Heart left ventricle (tissue), 16 donors: Measurements from ENCODE around the gene PDGFRB. TPM values are rescaled to one million over a fixed set of nuclear protein-coding genes. Genes with fewer than 3 reads are reported as not detected.

ENCODE experiments used
- ATAC-seq, 4 donors: fragments of 200-7000 bp; cut with Tn5 transposase; one replicate each; pipeline ENCODE4 v1.9.1; 2020 to 2022; ENCODE audit warnings: moderate library complexity in 4 of 4, mild to moderate bottlenecking in 3 of 4, moderate number of reproducible peaks in 1 of 4
- DNase-seq, 5 donors: peaks; one replicate each; pipeline ENCODE4 v3.0.0-alpha.2; 2020
- H3K27ac ChIP-seq, 12 donors: fragments of 200-600 bp; sonication (generic) in 4 of 12; one replicate each; pipeline versions ENCODE4 v1.5.0 to v1.8.0; 2016 to 2022; ENCODE audit warnings: mild to moderate bottlenecking in 2 of 12
- H3K27me3 ChIP-seq, 9 donors: fragments of 200-600 bp; sonication (generic) in 2 of 9; one replicate each; pipeline versions ENCODE4 v1.5.1 to v1.8.0; 2016 to 2022; ENCODE audit warnings: mild to moderate bottlenecking in 3 of 9
- H3K36me3 ChIP-seq, 9 donors: fragments of 200-600 bp; sonication (generic) in 2 of 9; one replicate each; pipeline versions ENCODE4 v1.5.0 to v1.8.0; 2018 to 2022; ENCODE audit warnings: mild to moderate bottlenecking in 2 of 9
- H3K4me1 ChIP-seq, 12 donors: fragments of 200-600 bp; sonication (generic) in 4 of 12; one replicate each; pipeline versions ENCODE4 v1.5.0 to v1.8.0; 2016 to 2022; ENCODE audit warnings: mild to moderate bottlenecking in 3 of 12
- H3K4me3 ChIP-seq, 12 donors: fragments of 200-600 bp; sonication (generic) in 4 of 12; one replicate each; pipeline versions ENCODE4 v1.5.0 to v1.8.0; 2017 to 2022; ENCODE audit warnings: mild to moderate bottlenecking in 9 of 12, moderate library complexity in 4 of 12
- H3K9me3 ChIP-seq, 12 donors: fragments of 200-600 bp; sonication (generic) in 4 of 12; one replicate each; pipeline versions ENCODE4 v1.5.0 to v1.8.0; 2016 to 2022; ENCODE audit warnings: mild to moderate bottlenecking in 1 of 12
- POLR2A ChIP-seq, 2 donors: fragments of 450-650 bp; IDR thresholded peaks; one replicate each; pipeline ENCODE4 v1.6.1; 2017; ENCODE audit warnings: antibody characterized with exemption in 2 of 2, mild to moderate bottlenecking in 2 of 2, moderate library complexity in 2 of 2
- WGBS, 4 donors: extraction: QIAGEN DNeasy Blood & Tissue Kit in 2 of 4; methylation state at CpG; one replicate each; pipeline versions ENCODE4 v1.1.5 to v1.1.7; 2013 to 2018; 5-methylcytosine and 5-hydroxymethylcytosine counted together
- intact Hi-C, 10 donors: fragments of 100-400 bp; cut with DNase I; formaldehyde crosslinking; loops; one replicate each; pipeline versions ENCODE4 v1.11.1 to v1.14.2; 2022
- polyA plus RNA-seq, 2 donors: library from polyadenylated mRNA; stranded (reverse); fragments of 200-250 nt; gene quantifications; one replicate each; pipeline ENCODE4 v1.2.3, GENCODE V29; 2013
- total RNA-seq, 9 donors: library from RNA; depleted of rRNA in 2 of 9; stranded (reverse); fragments of >200 nt in 2 of 9; fragmentation: NEBNext Ultra II Directional in 3 of 9; extraction: Animal tissue kit (Norgen Biotek cat#: 25700) in 3 of 9; gene quantifications; one replicate each; pipeline versions ENCODE4 v1.1.0 to v1.2.4, GENCODE V29; 2016 to 2023
- TF ChIP-seq, protein P1 (sequence below), 12 donors: fragments of 200-600 bp; sonication (generic) in 4 of 12; IDR thresholded peaks; one replicate each; pipeline versions ENCODE4 v1.5.0 to v1.8.0; 2018 to 2022; ENCODE audit warnings: antibody characterized with exemption in 12 of 12, mild to moderate bottlenecking in 5 of 12
- donor health status: ischemic (EF 13 %, LVEDD 7.1; RV severe dilation, severe dysfunction).
- donor health status: healthy with polysubstance abuse.
- donor health status: DM: no; HTN: yes; CAD: no.
- donor health status: DM: no; HTN: no; CAD: no.
- donor health status: ischemic (EF 25% LVEDD 6.9; RV normal size, moderate dysfunction).
- donor health status: ischemic (EF 25% LVEDD 5.7; RV mildly dilated, moderate dysfunction).
- donor health status: healthy.
- donor health status: DM: yes; HTN: yes; CAD: no.
- donor health status: ischemic (EF 35%, LVEDD 5.7; RV mildly dilated, moderate dysfunction).
- donor health status: nonischemic (EF 11% LVEDD 7.7; RV severe dilation, severe dysfunction).
- donor health status: DM: yes; HTN: yes; CAD: no.
- donor health status: PGD.
- donor health status: ischemic (EF 29% LVEDD 5.4; RV normal size, mild dysfunction).
- donor health status: nonischemic (EF 23%, LVEDD 6.1; RV moderate dilation, normal function).

The PDGFRB gene
- total and polyA plus RNA-seq, 11 donors, result 27.6 to 112 (median 45.6) TPM

DNA sequence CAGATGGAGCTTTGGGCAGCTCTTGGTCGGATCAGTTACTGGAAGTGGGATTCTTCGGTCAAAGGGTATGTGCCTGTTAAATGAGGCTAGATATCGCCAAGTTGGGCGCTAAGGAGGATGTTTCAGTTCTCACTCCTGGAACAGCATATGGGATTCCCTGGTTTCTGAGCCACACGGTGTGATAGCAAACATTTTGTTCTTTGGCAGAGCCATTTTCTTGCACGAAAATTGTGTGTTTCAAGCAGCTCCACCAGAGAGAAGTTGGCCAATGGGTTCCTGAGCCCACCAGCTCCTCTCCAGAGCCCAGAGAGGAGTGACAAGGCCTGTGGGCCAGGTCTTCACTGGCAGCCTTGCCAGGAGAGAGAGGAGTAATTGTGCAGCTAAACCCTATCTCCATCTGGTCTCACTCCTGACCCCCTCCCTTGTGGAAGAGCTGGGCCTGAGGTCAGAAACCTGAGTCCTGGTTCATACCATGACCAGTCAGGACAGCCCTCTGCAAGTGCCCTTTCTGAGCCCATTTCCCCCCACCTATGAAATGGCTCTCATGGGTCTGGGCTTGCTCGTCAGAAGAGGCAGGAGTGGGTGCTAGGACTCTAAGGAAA, 23.5 kb upstream of the PDGFRB start:
- no peak for TF ChIP-seq POLR2A (IDR thresholded peaks at IDR 0.05)
- TF ChIP-seq, protein P1, sequence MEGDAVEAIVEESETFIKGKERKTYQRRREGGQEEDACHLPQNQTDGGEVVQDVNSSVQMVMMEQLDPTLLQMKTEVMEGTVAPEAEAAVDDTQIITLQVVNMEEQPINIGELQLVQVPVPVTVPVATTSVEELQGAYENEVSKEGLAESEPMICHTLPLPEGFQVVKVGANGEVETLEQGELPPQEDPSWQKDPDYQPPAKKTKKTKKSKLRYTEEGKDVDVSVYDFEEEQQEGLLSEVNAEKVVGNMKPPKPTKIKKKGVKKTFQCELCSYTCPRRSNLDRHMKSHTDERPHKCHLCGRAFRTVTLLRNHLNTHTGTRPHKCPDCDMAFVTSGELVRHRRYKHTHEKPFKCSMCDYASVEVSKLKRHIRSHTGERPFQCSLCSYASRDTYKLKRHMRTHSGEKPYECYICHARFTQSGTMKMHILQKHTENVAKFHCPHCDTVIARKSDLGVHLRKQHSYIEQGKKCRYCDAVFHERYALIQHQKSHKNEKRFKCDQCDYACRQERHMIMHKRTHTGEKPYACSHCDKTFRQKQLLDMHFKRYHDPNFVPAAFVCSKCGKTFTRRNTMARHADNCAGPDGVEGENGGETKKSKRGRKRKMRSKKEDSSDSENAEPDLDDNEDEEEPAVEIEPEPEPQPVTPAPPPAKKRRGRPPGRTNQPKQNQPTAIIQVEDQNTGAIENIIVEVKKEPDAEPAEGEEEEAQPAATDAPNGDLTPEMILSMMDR (IDR thresholded peaks at IDR 0.05), result no peak
- intact Hi-C loops, result no loop called here
- Histone ChIP-seq H3K36me3 (no peaks in the 10 kb centered on the region), H3K27ac (peak overlapping the region; percentile 20 to 93 (median 77)), H3K9me3 (no peaks in the 10 kb centered on the region), H3K27me3 (no peaks in the 10 kb centered on the region), H3K4me3 (no peak overlapping the region), H3K4me1 (peaks cover 0 to 42% (median 28%) of the 10 kb centered on the region in 12 donors)
- WGBS, 4 donors, result 79 to 93% (median 92%) methylated on average over 7 of the region's 7 CpGs
- DNase-seq, result no peak
- no peak for ATAC-seq

DNA sequence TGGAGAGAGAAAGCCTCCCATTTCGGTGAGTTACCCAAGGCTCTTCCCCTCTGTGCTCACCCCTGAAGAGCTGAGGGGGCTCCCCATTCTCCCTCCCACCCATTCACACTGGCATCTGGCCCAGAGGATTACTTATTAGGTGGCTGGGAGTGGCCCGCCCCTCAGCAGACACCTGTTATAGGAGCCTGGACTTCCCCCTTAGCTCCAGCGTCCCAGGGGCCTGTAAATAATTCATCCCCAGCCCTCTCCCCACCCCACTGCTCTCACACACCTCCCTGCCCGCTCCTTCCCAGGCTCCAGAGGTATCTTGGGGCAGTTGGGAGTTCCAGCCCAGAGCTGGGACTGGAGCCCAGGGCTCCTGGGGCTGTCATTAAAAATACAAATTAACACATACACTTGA, 22.6 kb upstream of the PDGFRB start:
- ATAC-seq, result no peak
- WGBS, 4 donors, result 57 to 85% (median 75%) methylated on average over 4 of the region's 4 CpGs
- H3K9me3 ChIP-seq, result no peaks in the 10 kb centered on the region
- intact Hi-C loops, result no loop called here
- TF ChIP-seq, protein P1 (IDR thresholded peaks at IDR 0.05), result no peak
- TF ChIP-seq POLR2A (IDR thresholded peaks at IDR 0.05), result no peak
- H3K4me3 ChIP-seq, result no peak overlapping the region
- H3K27ac ChIP-seq, result no peak overlapping the region
- H3K27me3 ChIP-seq, result no peaks in the 10 kb centered on the region
- no peaks in the 10 kb centered on the region for H3K36me3 ChIP-seq
- H3K4me1 ChIP-seq, result peaks cover 0 to 42% (median 28%) of the 10 kb centered on the region in 12 donors
- DNase-seq, result no peak

DNA sequence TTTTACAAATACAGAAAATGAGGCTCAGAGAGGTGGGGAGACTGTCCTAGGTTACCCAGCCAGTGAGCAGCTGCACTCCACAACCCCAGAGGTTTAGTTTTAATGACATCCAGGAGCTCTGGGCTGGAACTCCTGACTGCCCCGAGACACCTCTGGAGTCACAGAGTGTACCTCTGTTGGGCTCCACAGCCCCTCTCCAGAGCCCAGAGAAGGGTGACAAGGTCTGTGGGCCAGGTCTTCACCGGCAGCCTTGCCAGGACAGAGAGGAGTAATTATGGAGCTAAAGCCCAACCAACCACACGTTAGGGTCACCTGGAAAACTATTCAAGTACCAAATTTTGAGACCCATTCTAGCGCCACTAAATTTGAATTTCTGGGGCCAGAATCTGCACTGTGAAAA, 22.1 kb upstream of the PDGFRB start:
- no peaks in the 10 kb centered on the region for H3K36me3 ChIP-seq
- TF ChIP-seq POLR2A (IDR thresholded peaks at IDR 0.05), result no peak
- TF ChIP-seq, protein P1 (IDR thresholded peaks at IDR 0.05), result no peak
- 50 to 61% (median 60%) methylated on average over 4 of the region's 4 CpGs for WGBS, 4 donors
- peaks cover 0 to 42% (median 28%) of the 10 kb centered on the region in 12 donors for H3K4me1 ChIP-seq
- DNase-seq (no peak), ATAC-seq (no peak)
- H3K27ac ChIP-seq, result peak overlapping the region in 1 of 12 donors; percentile 3
- no peaks in the 10 kb centered on the region for H3K9me3 ChIP-seq
- H3K4me3 ChIP-seq, result no peak overlapping the region
- H3K27me3 ChIP-seq, result no peaks in the 10 kb centered on the region
- intact Hi-C loops, result no loop called here

DNA sequence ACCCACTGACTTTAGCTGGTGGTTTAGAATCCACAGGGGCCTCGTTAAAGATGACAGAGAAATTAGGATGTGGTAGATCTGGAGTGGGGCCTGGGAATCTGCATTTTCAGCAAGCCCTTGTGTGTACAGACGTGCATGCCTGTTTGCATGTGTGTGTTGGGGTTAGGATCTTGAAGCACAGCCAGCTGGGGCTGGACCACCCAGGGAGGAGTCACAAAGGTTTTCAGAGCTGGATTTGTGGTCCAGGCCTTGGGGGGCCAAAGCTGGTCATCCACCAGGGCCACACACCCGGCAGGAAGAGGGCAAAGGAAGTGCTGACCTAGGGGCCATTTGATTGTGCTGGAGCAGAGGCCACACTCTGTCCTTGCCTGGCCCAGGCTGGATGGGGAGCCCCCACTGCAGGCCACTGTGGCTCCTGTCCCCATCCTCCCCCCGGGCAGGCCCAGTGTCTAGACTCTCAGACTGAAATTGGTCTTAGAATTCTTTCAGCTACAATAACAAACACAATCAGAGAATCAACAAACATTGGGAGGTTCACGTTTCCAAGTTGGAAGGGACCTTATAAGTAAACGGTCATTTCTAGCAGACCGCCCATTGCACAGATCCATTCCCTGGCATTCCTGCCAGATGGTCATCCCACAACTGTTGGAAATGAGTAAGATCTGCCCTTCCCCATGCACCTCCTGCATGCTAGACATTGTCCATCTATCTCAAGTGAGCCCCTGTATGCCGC, 21.3 kb upstream of the PDGFRB start:
- Histone ChIP-seq H3K27me3 (no peaks in the 10 kb centered on the region), H3K9me3 (no peaks in the 10 kb centered on the region), H3K4me1 (peaks cover 0 to 36% (median 24%) of the 10 kb centered on the region in 12 donors), H3K4me3 (no peak overlapping the region), H3K27ac (peak overlapping the region in 1 of 12 donors; percentile 30), H3K36me3 (no peaks in the 10 kb centered on the region)
- DNase-seq (no peak), ATAC-seq (no peak)
- TF ChIP-seq, protein P1 (IDR thresholded peaks at IDR 0.05), result no peak
- TF ChIP-seq POLR2A (IDR thresholded peaks at IDR 0.05), result no peak
- 75 to 87% (median 80%) methylated on average over 7 to 8 of the region's 8 CpGs for WGBS, 4 donors
- intact Hi-C loops, result no loop called here
